Transverse colon (tissue), 4 donors: ENCODE measurements around the gene LEMD1.

Experiments used
- EP300 ChIP-seq: sonication (generic); formaldehyde crosslinking; IDR thresholded peaks from one replicate; pipeline ENCODE4 v1.6.1; 2017; ENCODE audit warnings: antibody characterized with exemption, low read depth
- POLR2A ChIP-seq: fragments of 450-650 bp; IDR thresholded peaks from one replicate; pipeline ENCODE4 v1.6.1; 2016; ENCODE audit warnings: antibody characterized with exemption, mild to moderate bottlenecking, moderate library complexity
- POLR2AphosphoS5 ChIP-seq, 3 donors: sonication (generic); formaldehyde crosslinking; IDR thresholded peaks; one replicate each; pipeline ENCODE4 v1.6.1; 2016; ENCODE audit warnings: antibody characterized with exemption in 3 of 3
- TF ChIP-seq, protein P1 (sequence below), 5 experiments: fragments of 200-600 bp in 3 of 5; fragments of 450-650 bp in 2 of 5; sonication (generic) in 3 of 5; IDR thresholded peaks; 1 replicate in 2 of 5; 2 replicates in 3 of 5; pipeline ENCODE4 v1.5.1; 2016 to 2017; ENCODE audit warnings: antibody characterized with exemption in 5 of 5, inconsistent platforms in 3 of 5, mild to moderate bottlenecking in 2 of 5, moderate library complexity in 1 of 5

DNA sequence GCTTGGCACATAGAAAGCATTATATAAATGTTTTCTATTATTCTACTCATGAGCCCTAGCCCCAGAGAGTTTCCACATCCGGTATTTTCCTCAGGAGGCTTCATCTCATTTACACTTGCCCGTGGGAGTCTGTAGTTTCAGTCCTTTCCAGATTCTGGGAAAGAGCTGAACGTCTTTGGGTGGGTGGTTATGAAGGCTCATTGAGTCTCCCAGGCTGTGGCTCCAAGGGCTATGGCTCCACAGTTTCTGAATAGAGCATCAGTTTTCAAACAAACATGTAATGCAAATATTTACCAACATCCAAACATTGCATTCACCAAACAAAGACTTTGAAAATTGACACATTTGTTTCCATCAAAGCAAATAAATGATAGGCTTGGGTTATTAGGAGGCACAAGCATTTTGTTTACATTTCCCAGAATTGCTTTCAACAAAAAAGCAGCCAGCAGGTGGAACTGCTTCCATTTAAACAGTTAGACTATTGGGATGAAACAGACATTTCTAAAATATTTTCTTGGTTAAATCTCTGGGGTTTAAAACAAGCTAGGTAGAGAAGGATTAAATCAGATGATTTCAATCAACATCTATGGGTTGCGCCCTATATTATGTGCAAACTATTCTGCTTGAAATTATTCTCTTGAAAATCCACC is 1.3 kb upstream of the LEMD1 start:
- TF ChIP-seq, protein P1, sequence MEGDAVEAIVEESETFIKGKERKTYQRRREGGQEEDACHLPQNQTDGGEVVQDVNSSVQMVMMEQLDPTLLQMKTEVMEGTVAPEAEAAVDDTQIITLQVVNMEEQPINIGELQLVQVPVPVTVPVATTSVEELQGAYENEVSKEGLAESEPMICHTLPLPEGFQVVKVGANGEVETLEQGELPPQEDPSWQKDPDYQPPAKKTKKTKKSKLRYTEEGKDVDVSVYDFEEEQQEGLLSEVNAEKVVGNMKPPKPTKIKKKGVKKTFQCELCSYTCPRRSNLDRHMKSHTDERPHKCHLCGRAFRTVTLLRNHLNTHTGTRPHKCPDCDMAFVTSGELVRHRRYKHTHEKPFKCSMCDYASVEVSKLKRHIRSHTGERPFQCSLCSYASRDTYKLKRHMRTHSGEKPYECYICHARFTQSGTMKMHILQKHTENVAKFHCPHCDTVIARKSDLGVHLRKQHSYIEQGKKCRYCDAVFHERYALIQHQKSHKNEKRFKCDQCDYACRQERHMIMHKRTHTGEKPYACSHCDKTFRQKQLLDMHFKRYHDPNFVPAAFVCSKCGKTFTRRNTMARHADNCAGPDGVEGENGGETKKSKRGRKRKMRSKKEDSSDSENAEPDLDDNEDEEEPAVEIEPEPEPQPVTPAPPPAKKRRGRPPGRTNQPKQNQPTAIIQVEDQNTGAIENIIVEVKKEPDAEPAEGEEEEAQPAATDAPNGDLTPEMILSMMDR (IDR thresholded peaks at IDR 0.05) = no peak
- TF ChIP-seq POLR2A = no peak
- no peak for TF ChIP-seq POLR2AphosphoS5 (IDR thresholded peaks at IDR 0.05)
- no peak for TF ChIP-seq EP300
